Measurements from ENCODE around the gene RNF223. TPM values are rescaled to one million over a fixed set of nuclear protein-coding genes. Genes with fewer than 3 reads are reported as not detected.

RNF223 gene
- total and polyA plus RNA-seq, 2 experiments from 2014 or later: 0.43 to 0.88 TPM

- WGBS (ENCODE audit: low lambda C conversion rate, missing lambda C conversion rate): 95% methylated on average over 44 of the region's 46 CpGs
- Histone ChIP-seq H3K79me2 (no peaks in the 10 kb centered on the region), H3K27me3 (no peaks in the 10 kb centered on the region), H3K4me2 (no peak overlapping the region), H3K27ac (no peak overlapping the region), H3K9me3 (ENCODE audit: low read depth) (no peaks in the 10 kb centered on the region), H3K36me3 (replicated peaks; ENCODE audit: insufficient read depth, low read depth) (no peaks in the 10 kb centered on the region), H3K4me3 (no peak overlapping the region), H4K20me1 (ENCODE audit: insufficient read depth, poor library complexity, severe bottlenecking) (no peaks in the 10 kb centered on the region), H3K9me2 (replicated peaks; ENCODE audit: insufficient read depth) (no peaks in the 10 kb centered on the region), H3K4me1 (ENCODE audit: insufficient read depth) (no peaks in the 10 kb centered on the region), H2AFZ (no peak overlapping the region)
- no peak for DNase-seq (ENCODE audit: low spot score)
- no peak for TF ChIP-seq EZH2 (IDR thresholded peaks at IDR 0.05; ENCODE audit: borderline replicate concordance)
- no peak for TF ChIP-seq CTCF (IDR thresholded peaks at IDR 0.05; ENCODE audit: poor library complexity)
These were observed 14.9 kb upstream of the RNF223 start for GRCh38 chr1:1088801-1089680.

GRCh38 chr1:1088029-1088800 is 14.1 kb upstream of the RNF223 start:
- H4K20me1 ChIP-seq (ENCODE audit: insufficient read depth, poor library complexity, severe bottlenecking): no peaks in the 10 kb centered on the region
- H3K4me2 ChIP-seq: no peak overlapping the region
- H3K4me3 ChIP-seq: no peak overlapping the region
- no peak overlapping the region for H3K27ac ChIP-seq
- no peak for TF ChIP-seq CTCF (IDR thresholded peaks at IDR 0.05; ENCODE audit: poor library complexity)
- TF ChIP-seq EZH2 (IDR thresholded peaks at IDR 0.05; ENCODE audit: borderline replicate concordance): no peak
- no peaks in the 10 kb centered on the region for H3K36me3 ChIP-seq (replicated peaks; ENCODE audit: insufficient read depth, low read depth)
- H3K9me3 ChIP-seq (ENCODE audit: low read depth): no peaks in the 10 kb centered on the region
- H3K79me2 ChIP-seq: no peaks in the 10 kb centered on the region
- H3K4me1 ChIP-seq (ENCODE audit: insufficient read depth): no peaks in the 10 kb centered on the region
- no peak for DNase-seq (ENCODE audit: low spot score)
- H3K9me2 ChIP-seq (replicated peaks; ENCODE audit: insufficient read depth): no peaks in the 10 kb centered on the region
- H2AFZ ChIP-seq: no peak overlapping the region
- WGBS (ENCODE audit: low lambda C conversion rate, missing lambda C conversion rate): 97% methylated on average over 28 of the region's 39 CpGs
- H3K27me3 ChIP-seq: no peaks in the 10 kb centered on the region

GRCh38 chr1:1087351-1088028 is 13.4 kb upstream of the RNF223 start:
- WGBS (ENCODE audit: low lambda C conversion rate, missing lambda C conversion rate): 95% methylated on average over 32 of the region's 38 CpGs
- Histone ChIP-seq H3K4me1 (ENCODE audit: insufficient read depth) (no peaks in the 10 kb centered on the region), H4K20me1 (ENCODE audit: insufficient read depth, poor library complexity, severe bottlenecking) (no peaks in the 10 kb centered on the region), H2AFZ (no peak overlapping the region), H3K27me3 (no peaks in the 10 kb centered on the region), H3K4me3 (no peak overlapping the region), H3K9me2 (replicated peaks; ENCODE audit: insufficient read depth) (no peaks in the 10 kb centered on the region), H3K36me3 (replicated peaks; ENCODE audit: insufficient read depth, low read depth) (no peaks in the 10 kb centered on the region), H3K9me3 (ENCODE audit: low read depth) (no peaks in the 10 kb centered on the region), H3K79me2 (no peaks in the 10 kb centered on the region), H3K27ac (no peak overlapping the region), H3K4me2 (no peak overlapping the region)
- TF ChIP-seq EZH2 (IDR thresholded peaks at IDR 0.05; ENCODE audit: borderline replicate concordance) (no peak), EZH2phosphoT487 (IDR thresholded peaks at IDR 0.05; ENCODE audit: low read depth, severe bottlenecking, unreplicated experiment) (no peak), CTCF (IDR thresholded peaks at IDR 0.05; ENCODE audit: poor library complexity) (no peak)
- no peak for DNase-seq (ENCODE audit: low spot score)
